Activated naive CD4-positive, alpha-beta T cell treated with Interleukin-2 at 50 U/mL for 16 hours (primary cell): Measurements from ENCODE around the gene POLL.
"Not testable (repeated sequence)": the region's sequence is repeated elsewhere in the genome, so short reads cannot be mapped to it uniquely, and the experiment has no call there.

ENCODE experiments used
- DNase-seq: peaks from one replicate; pipeline ENCODE4 v3.0.0-alpha.2; 2020

The POLL gene

GRCh38 chr10:101611096-101611905, 23.2 kb upstream of the POLL start:
- no peak for DNase-seq

GRCh38 chr10:101609481-101609880, 21.4 kb upstream of the POLL start:
- no peak for DNase-seq

GRCh38 chr10:101607124-101607523, 19.1 kb upstream of the POLL start:
- no peak for DNase-seq

GRCh38 chr10:101602761-101603398, 14.8 kb upstream of the POLL start:
- DNase-seq, result peak; percentile 68

- no peak for DNase-seq
These were observed 13.5 kb upstream of the POLL start for GRCh38 chr10:101601541-101601940.

- no peak for DNase-seq
These were observed 9.2 kb upstream of the POLL start for GRCh38 chr10:101597091-101597900.

GRCh38 chr10:101595591-101596433, 7.8 kb upstream of the POLL start:
- no peak for DNase-seq

GRCh38 chr10:101593331-101593730, 5.3 kb upstream of the POLL start:
- not testable (repeated sequence) for DNase-seq

GRCh38 chr10:101588879-101589278, 822 bp upstream of the POLL start:
- DNase-seq, result no peak

GRCh38 chr10:101585841-101586240, 2.2 kb downstream of the POLL start:
- no peak for DNase-seq

GRCh38 chr10:101580486-101581399, 7.3 kb downstream of the POLL start:
- DNase-seq, result no peak

GRCh38 chr10:101579516-101579870, 8.6 kb downstream of the POLL start:
- no peak for DNase-seq

- DNase-seq, result no peak
These were observed 9.1 kb downstream of the POLL start for GRCh38 chr10:101578803-101579515.

GRCh38 chr10:101578192-101578591, 9.9 kb downstream of the POLL start:
- no peak for DNase-seq

- DNase-seq, result no peak
These were observed 10.8 kb downstream of the POLL start for GRCh38 chr10:101577121-101577871.

GRCh38 chr10:101576211-101576863, 11.7 kb downstream of the POLL start:
- DNase-seq, result no peak

GRCh38 chr10:101575580-101576210, 12.4 kb downstream of the POLL start:
- no peak for DNase-seq

GRCh38 chr10:101575091-101575490, 13.0 kb downstream of the POLL start:
- DNase-seq, result no peak
